Measurements from ENCODE around the gene TRIM9.
A peak's percentile ranks its signal among the peaks of the same experiment; 100 is the strongest.

Gene TRIM9

GRCh38 chr14:51129130-51129529 is 34.2 kb upstream of the TRIM9 start:
- H3K4me3 ChIP-seq (replicated peaks; ENCODE audit: low read depth, low read length), result no peak overlapping the region
- DNase-seq (ENCODE audit: low read depth), result no peak
- TF ChIP-seq CTCF (IDR thresholded peaks at IDR 0.05; ENCODE audit: low read length, missing control alignments), result peak; percentile 4

GRCh38 chr14:51124029-51124428 is 29.1 kb upstream of the TRIM9 start:
- no peak for TF ChIP-seq CTCF (IDR thresholded peaks at IDR 0.05; ENCODE audit: low read length, missing control alignments)
- DNase-seq (ENCODE audit: low read depth), result no peak
- no peak overlapping the region for H3K4me3 ChIP-seq (replicated peaks; ENCODE audit: low read depth, low read length)

- peak; percentile 27 for DNase-seq (ENCODE audit: low read depth)
- no peak overlapping the region for H3K4me3 ChIP-seq (replicated peaks; ENCODE audit: low read depth, low read length)
- TF ChIP-seq CTCF (IDR thresholded peaks at IDR 0.05; ENCODE audit: low read length, missing control alignments), result no peak
Observed at GRCh38 chr14:51121096-51121495, 26.2 kb upstream of the TRIM9 start.

GRCh38 chr14:51119411-51120051 is 24.6 kb upstream of the TRIM9 start:
- no peak for DNase-seq (ENCODE audit: low read depth)
- H3K4me3 ChIP-seq (replicated peaks; ENCODE audit: low read depth, low read length), result no peak overlapping the region
- TF ChIP-seq CTCF (IDR thresholded peaks at IDR 0.05; ENCODE audit: low read length, missing control alignments), result no peak

DNA sequence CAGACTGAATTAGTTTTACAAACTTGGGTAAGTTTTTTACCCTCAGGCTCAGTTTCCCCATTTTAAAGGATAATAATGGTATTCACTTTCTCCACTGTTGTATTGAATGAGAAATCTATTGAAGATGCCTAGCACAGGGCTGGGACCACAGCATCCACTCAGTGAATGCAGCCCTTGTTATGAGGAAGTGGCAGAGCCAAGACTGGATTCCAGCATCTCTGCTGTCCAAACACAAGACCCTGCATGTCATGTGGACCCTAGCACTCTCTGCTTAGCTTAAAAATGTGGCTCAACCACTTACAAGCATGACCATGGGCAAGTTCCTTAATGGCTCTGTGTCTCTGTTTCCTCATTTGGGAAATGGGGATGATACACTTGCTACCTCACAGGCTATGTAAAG is 24.1 kb upstream of the TRIM9 start:
- no peak overlapping the region for H3K4me3 ChIP-seq (replicated peaks; ENCODE audit: low read depth, low read length)
- no peak for DNase-seq (ENCODE audit: low read depth)
- no peak for TF ChIP-seq CTCF (IDR thresholded peaks at IDR 0.05; ENCODE audit: low read length, missing control alignments)

GRCh38 chr14:51117593-51117992 is 22.7 kb upstream of the TRIM9 start:
- H3K4me3 ChIP-seq (replicated peaks; ENCODE audit: low read depth, low read length), result no peak overlapping the region

More at GRCh38 chr14:51117593-51117992, 22.7 kb upstream of the TRIM9 start:
- TF ChIP-seq CTCF (IDR thresholded peaks at IDR 0.05; ENCODE audit: low read length, missing control alignments), result no peak
- no peak for DNase-seq (ENCODE audit: low read depth)

Measured in fibroblast of pulmonary artery (primary cell).